H1 (cell line): ENCODE measurements around the gene WWC2. TPM values are rescaled to one million over a fixed set of nuclear protein-coding genes. Genes with fewer than 3 reads are reported as not detected.

Experiments used
- CTCF ChIA-PET: fragments of 300-600 bp; sonication (Branson Sonifier 250); formaldehyde crosslinking; loops from one replicate; lab custom pipeline; 2021; ENCODE audit not compliant: partially characterized antibody; lab: Charles Lee
- POLR2A ChIA-PET: fragments of 300-600 bp; sonication (Branson Sonifier 250); formaldehyde crosslinking; loops from one replicate; lab custom pipeline; 2021; ENCODE audit warnings: inconsistent platforms; ENCODE audit not compliant: partially characterized antibody; lab: Charles Lee
- DNase-seq, 2 experiments: peaks; one replicate each; pipeline versions ENCODE4 v3.0.0 to v3.0.0-alpha.2; 2010 to 2022; ENCODE audit warnings: low spot score in 2 of 2, low read depth in 1 of 2, mixed read lengths in 1 of 2
- FAIRE-seq: peaks from 2 replicates; lab custom pipeline; 2011; peaks lifted over from hg19 to GRCh38; lab: Jason Lieb, UNC
- H2AFZ ChIP-seq: 2 replicates; pipeline ENCODE4 v1.8.1; 2012; ENCODE audit warnings: low read length, inconsistent platforms
- H2AK5ac ChIP-seq: 2 replicates; pipeline ENCODE4 v1.6.1; 2013; ENCODE audit warnings: low read depth, low read length
- H2BK120ac ChIP-seq: replicated peaks from 2 replicates; pipeline ENCODE3; 2013; ENCODE audit warnings: low read depth, low read length, inconsistent platforms
- H2BK12ac ChIP-seq: 2 replicates; pipeline ENCODE4 v1.6.1; 2013; ENCODE audit warnings: low read depth, low read length
- H2BK15ac ChIP-seq: 2 replicates; pipeline ENCODE4 v1.6.1; 2013; ENCODE audit warnings: low read length
- H2BK20ac ChIP-seq: 2 replicates; pipeline ENCODE4 v1.6.1; 2013; ENCODE audit warnings: low read length
- H2BK5ac ChIP-seq: 2 replicates; pipeline ENCODE4 v1.6.1; 2013; ENCODE audit warnings: low read depth, low read length
- H3K14ac ChIP-seq: 2 replicates; pipeline ENCODE4 v1.6.1; 2013; ENCODE audit warnings: inconsistent platforms; ENCODE audit not compliant: insufficient read length
- H3K18ac ChIP-seq: 2 replicates; pipeline ENCODE4 v1.6.1; 2013; ENCODE audit warnings: low read length; ENCODE audit errors: extremely low read depth
- H3K23ac ChIP-seq: 2 replicates; pipeline ENCODE4 v1.6.1; 2013; ENCODE audit warnings: inconsistent platforms; ENCODE audit not compliant: insufficient read length
- H3K23me2 ChIP-seq: 2 replicates; pipeline ENCODE4 v1.6.1; 2013; ENCODE audit warnings: low read depth, low read length
- H3K27ac ChIP-seq: 2 replicates; pipeline ENCODE4 v1.6.1; 2011; ENCODE audit warnings: low read depth, low read length, inconsistent platforms
- H3K27me3 ChIP-seq, 4 experiments: replicated peaks in 1 of 4; 1 replicate in 1 of 4; 2 replicates in 3 of 4; pipeline versions ENCODE4 v1.6.1 to v1.8.1; 2011 to 2013; ENCODE audit warnings: low read length in 3 of 4, mild to moderate bottlenecking in 3 of 4, inconsistent platforms in 2 of 4, mixed read lengths in 2 of 4, moderate library complexity in 1 of 4; ENCODE audit not compliant: control insufficient read depth in 3 of 4, insufficient read depth in 3 of 4; ENCODE audit errors: extremely low read depth in 1 of 4
- H3K36me3 ChIP-seq, 4 experiments: 2 replicates each; pipeline versions ENCODE4 v1.6.1 to v1.8.1; 2011 to 2013; ENCODE audit warnings: mild to moderate bottlenecking in 4 of 4, low read length in 3 of 4, moderate library complexity in 2 of 4, control low read depth in 1 of 4, inconsistent platforms in 1 of 4; ENCODE audit not compliant: insufficient read depth in 4 of 4, control insufficient read depth in 2 of 4
- H3K4ac ChIP-seq: replicated peaks from 2 replicates; pipeline ENCODE3; 2013; ENCODE audit warnings: low read length, low read depth, mixed read lengths, inconsistent platforms; ENCODE audit not compliant: insufficient read length
- H3K4me1 ChIP-seq, 4 experiments: replicated peaks in 1 of 4; 1 replicate in 1 of 4; 2 replicates in 3 of 4; pipeline versions ENCODE4 v1.6.1 to v1.8.1; 2011 to 2013; ENCODE audit warnings: low read length in 3 of 4, inconsistent platforms in 2 of 4, mixed read lengths in 1 of 4; ENCODE audit not compliant: insufficient read depth in 4 of 4, control insufficient read depth in 3 of 4
- H3K4me2 ChIP-seq, 2 experiments: 2 replicates each; pipeline versions ENCODE4 v1.6.1 to v1.8.1; 2011 to 2013; ENCODE audit warnings: low read depth in 2 of 2, low read length in 2 of 2, control low read depth in 1 of 2, inconsistent platforms in 1 of 2, mild to moderate bottlenecking in 1 of 2; ENCODE audit not compliant: insufficient read depth in 1 of 2
- H3K4me3 ChIP-seq, 4 experiments: fragments of 200-600, 300-600 bp in 1 of 4; sonication (generic), shearing (Covaris generic), sonication (Bioruptor Twin) in 1 of 4; 2 replicates each; pipeline versions ENCODE4 v1.5.1 to v1.8.1; 2011 to 2016; ENCODE audit warnings: low read length in 4 of 4, low read depth in 3 of 4, control low read depth in 2 of 4, inconsistent platforms in 2 of 4, mild to moderate bottlenecking in 2 of 4, mixed read lengths in 1 of 4, moderate library complexity in 1 of 4; ENCODE audit not compliant: insufficient read depth in 2 of 4; ENCODE audit errors: extremely low read depth in 1 of 4
- H3K56ac ChIP-seq: replicated peaks from 2 replicates; pipeline ENCODE3; 2013; ENCODE audit warnings: low read depth, mild to moderate bottlenecking, mixed read lengths, low read length, inconsistent platforms; ENCODE audit not compliant: insufficient read length
- H3K79me1 ChIP-seq: 2 replicates; pipeline ENCODE4 v1.6.1; 2013; ENCODE audit warnings: low read depth, low read length, control low read depth
- H3K79me2 ChIP-seq, 2 experiments: 2 replicates each; pipeline versions ENCODE4 v1.6.1 to v1.8.1; 2012 to 2013; ENCODE audit warnings: low read length in 2 of 2, mild to moderate bottlenecking in 2 of 2, inconsistent platforms in 1 of 2; ENCODE audit not compliant: insufficient read depth in 2 of 2, control insufficient read depth in 1 of 2
- H3K9ac ChIP-seq, 4 experiments: replicated peaks in 1 of 4; 1 replicate in 1 of 4; 2 replicates in 3 of 4; pipeline versions ENCODE4 v1.6.1 to v1.8.1; 2011 to 2013; ENCODE audit warnings: low read depth in 3 of 4, low read length in 3 of 4, control low read depth in 2 of 4, mild to moderate bottlenecking in 2 of 4, moderate library complexity in 2 of 4, inconsistent platforms in 1 of 4; ENCODE audit errors: extremely low read depth in 1 of 4
- H3K9me3 ChIP-seq, 2 experiments: 2 replicates each; pipeline versions ENCODE4 v1.6.1 to v1.8.1; 2012 to 2013; ENCODE audit warnings: mild to moderate bottlenecking in 2 of 2, moderate library complexity in 2 of 2, control low read depth in 1 of 2, inconsistent platforms in 1 of 2, low read depth in 1 of 2, low read length in 1 of 2, mixed read lengths in 1 of 2; ENCODE audit not compliant: insufficient read depth in 2 of 2
- H4K20me1 ChIP-seq, 2 experiments: replicated peaks in 1 of 2; 2 replicates each; pipeline versions ENCODE3 to v1.8.1; 2011 to 2013; ENCODE audit warnings: inconsistent platforms in 2 of 2, low read length in 2 of 2, mild to moderate bottlenecking in 1 of 2; ENCODE audit not compliant: insufficient read depth in 2 of 2, control insufficient read depth in 1 of 2
- H4K5ac ChIP-seq: 2 replicates; pipeline ENCODE4 v1.6.1; 2013; ENCODE audit warnings: low read length, low read depth, mixed read lengths, inconsistent platforms; ENCODE audit not compliant: insufficient read length
- H4K8ac ChIP-seq: 2 replicates; pipeline ENCODE4 v1.8.0; 2013; ENCODE audit warnings: mild to moderate bottlenecking, moderate library complexity, low read length, inconsistent platforms; ENCODE audit not compliant: insufficient read depth; ENCODE audit errors: extremely low read depth
- H4K91ac ChIP-seq: replicated peaks from 2 replicates; pipeline ENCODE3; 2013; ENCODE audit warnings: low read length, mixed read lengths, inconsistent platforms; ENCODE audit not compliant: insufficient read length
- CREB1 ChIP-seq: IDR thresholded peaks from 2 replicates; pipeline ENCODE4 v1.6.1; 2012; ENCODE audit warnings: inconsistent platforms
- EP300 ChIP-seq, 2 experiments: IDR thresholded peaks; 1 replicate in 1 of 2; 2 replicates in 1 of 2; pipeline ENCODE4 v1.6.1; 2011 to 2012; ENCODE audit warnings: low read depth in 2 of 2, low read length in 2 of 2, mild to moderate bottlenecking in 2 of 2, borderline replicate concordance in 1 of 2, inconsistent platforms in 1 of 2, moderate library complexity in 1 of 2
- FOSL1 ChIP-seq: IDR thresholded peaks from 2 replicates; pipeline ENCODE4 v1.6.1; 2011; ENCODE audit warnings: mild to moderate bottlenecking, low read depth, low read length, moderate library complexity; ENCODE audit not compliant: insufficient read depth
- POLR2AphosphoS5 ChIP-seq: IDR thresholded peaks from 2 replicates; pipeline ENCODE4 v1.6.1; 2011; ENCODE audit warnings: low read depth, low read length
- POU5F1 ChIP-seq: IDR thresholded peaks from 2 replicates; pipeline ENCODE4 v1.6.1; 2011; ENCODE audit warnings: low read depth, mild to moderate bottlenecking, low read length, moderate library complexity
- RBBP5 ChIP-seq: IDR thresholded peaks from 2 replicates; pipeline ENCODE4 v1.7.1; 2012; ENCODE audit warnings: low read depth, mild to moderate bottlenecking, inconsistent platforms, low read length, moderate library complexity, borderline replicate concordance
- SIX5 ChIP-seq: IDR thresholded peaks from 2 replicates; pipeline ENCODE4 v1.6.1; 2011; ENCODE audit warnings: mild to moderate bottlenecking, low read depth, low read length
- SP2 ChIP-seq: IDR thresholded peaks from 2 replicates; pipeline ENCODE4 v1.6.1; 2012; ENCODE audit warnings: mild to moderate bottlenecking, low read length, inconsistent platforms
- TAF7 ChIP-seq: optimal IDR thresholded peaks from 2 replicates; pipeline ENCODE3; 2011; ENCODE audit warnings: low read depth, mild to moderate bottlenecking, inconsistent platforms, low read length, moderate library complexity, borderline replicate concordance
- YY1 ChIP-seq: IDR thresholded peaks from 2 replicates; pipeline ENCODE4 v1.6.1; 2011; ENCODE audit warnings: low read depth, mild to moderate bottlenecking, low read length
- WGBS, 2 experiments: shearing (Covaris generic) in 1 of 2; methylation state at CpG; one replicate each; pipeline versions ENCODE4 v1.1.6 to v1.1.7; 2013 to 2015; ENCODE audit warnings: low lambda C conversion rate in 2 of 2, mixed read lengths in 2 of 2, inconsistent platforms in 1 of 2, low coverage in 1 of 2, missing lambda C conversion rate in 1 of 2; ENCODE audit not compliant: insufficient replicate concordance in 2 of 2, insufficient coverage in 1 of 2, insufficient read length in 1 of 2; ENCODE audit errors: extremely low coverage in 1 of 2, missing lambda C conversion rate in 1 of 2; 5-methylcytosine and 5-hydroxymethylcytosine counted together
- polyA plus RNA-seq, 7 experiments: library from polyadenylated mRNA; depleted of rRNA in 3 of 7; stranded (reverse) in 5 of 7; unstranded in 2 of 7; fragments of >200 nt in 5 of 7; fragments of 200-250 nt in 2 of 7; gene quantifications; 1 replicate in 5 of 7; 2 replicates in 1 of 7; 4 replicates in 1 of 7; pipeline versions ENCODE4 v1.2.1 to v1.2.3, GENCODE V29; 2011 to 2013; ENCODE audit warnings: missing spikeins in 2 of 7, mixed read lengths in 2 of 7
- total RNA-seq: library from RNA; stranded (reverse); fragmentation: NEBNext Ultra II Directional; extraction: Animal tissue kit (Norgen Biotek cat#: 25700); gene quantifications from 2 replicates; pipeline ENCODE4 v1.2.1, GENCODE V29; 2021

WWC2 gene
- total and polyA plus RNA-seq, 2 of the 8 experiments (the other 6 are each of a cell fraction or from before 2014, with no cell fraction given): 17.6 to 135 TPM

DNA sequence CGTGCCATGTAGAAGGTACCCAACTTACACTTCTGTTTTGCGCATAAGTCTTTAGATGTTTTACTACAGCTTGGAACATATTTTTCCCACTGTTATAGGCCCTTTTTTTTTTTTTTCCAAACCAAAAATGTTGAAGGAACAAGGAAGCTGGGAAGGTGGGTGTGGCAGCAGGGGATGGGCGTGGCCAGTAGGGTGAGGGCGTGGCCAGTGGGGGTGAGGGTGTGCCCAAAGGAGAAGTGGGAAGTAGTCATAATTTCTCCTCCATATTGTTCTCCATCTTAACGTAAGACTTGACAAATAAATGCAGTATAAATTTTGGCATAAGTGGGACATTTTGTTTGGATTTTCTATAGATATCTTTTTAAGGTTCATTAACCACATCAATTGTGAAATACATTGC is 190.6 kb downstream of the WWC2 start:
- no peak overlapping the region for H2BK12ac ChIP-seq
- DNase-seq (peak in 1 of 2 experiments; percentile 75), FAIRE-seq (no peak)
- peaks cover 1 to 8% of the 10 kb centered on the region in 2 experiments for H4K20me1 ChIP-seq
- TF ChIP-seq RBBP5 (no peak), POU5F1 (no peak), YY1 (no peak), POLR2AphosphoS5 (no peak), SP2 (no peak), EP300 (IDR thresholded peaks at IDR 0.05; ENCODE audit: borderline replicate concordance in 1 of 2, low read depth in 2 of 2, low read length in 2 of 2) (no peak), TAF7 (no peak), SIX5 (no peak), FOSL1 (no peak), CREB1 (no peak)
- H3K4me1 ChIP-seq: no peaks in the 10 kb centered on the region
- ChIA-PET CTCF (interaction anchor here (0.6 to 2.8 kb wide), 4 partner anchors 9 to 114 kb away, joined by 3 to 10 read pairs (median 5); no protein-coding TSS in a partner anchor), POLR2A (interaction anchor here (1.3 to 1.8 kb wide), 3 partner anchors 15 to 33 kb away, joined by 3 to 4 read pairs (median 4); no protein-coding TSS in a partner anchor)
- no peaks in the 10 kb centered on the region for H3K27me3 ChIP-seq
- 92% methylated on average over 5 of the region's 5 CpGs; no CpG with 5 or more reads in 1 of the 2 experiments for WGBS, 2 experiments
- no peak overlapping the region for H3K4me2 ChIP-seq
- H4K8ac ChIP-seq: no peak overlapping the region
- no peak overlapping the region for H3K14ac ChIP-seq
- H3K4me3 ChIP-seq: no peak overlapping the region
- H3K9ac ChIP-seq: no peak overlapping the region
- H2BK15ac ChIP-seq: no peak overlapping the region
- H2BK5ac ChIP-seq: no peak overlapping the region
- no peak overlapping the region for H3K56ac ChIP-seq
- no peak overlapping the region for H2BK120ac ChIP-seq
- no peaks in the 10 kb centered on the region for H3K79me2 ChIP-seq
- no peak overlapping the region for H3K23ac ChIP-seq
- H3K27ac ChIP-seq: no peak overlapping the region
- no peak overlapping the region for H4K91ac ChIP-seq
- no peaks in the 10 kb centered on the region for H3K23me2 ChIP-seq
- H2AFZ ChIP-seq: no peak overlapping the region
- no peak overlapping the region for H4K5ac ChIP-seq
- no peak overlapping the region for H3K4ac ChIP-seq
- H2AK5ac ChIP-seq: no peak overlapping the region
- H2BK20ac ChIP-seq: no peak overlapping the region
- peaks cover 22 to 59% (median 45%) of the 10 kb centered on the region in 4 experiments for H3K36me3 ChIP-seq
- H3K18ac ChIP-seq: no peak overlapping the region
- no peaks in the 10 kb centered on the region for H3K79me1 ChIP-seq
- no peaks in the 10 kb centered on the region for H3K9me3 ChIP-seq
